ENCODE data around the gene MAPKAPK3.

MAPKAPK3 gene

GRCh38 chr3:50633230-50633790 lies 16.4 kb downstream of the MAPKAPK3 start:
- TF ChIP-seq SUZ12 (IDR thresholded peaks at IDR 0.05; ENCODE audit: extremely low read depth, insufficient read depth, insufficient read length), result no peak
- TF ChIP-seq ZNF274 (IDR thresholded peaks at IDR 0.05; ENCODE audit: low read depth, low read length), result no peak
- TF ChIP-seq YY1 (IDR thresholded peaks at IDR 0.05; ENCODE audit: insufficient read depth, insufficient read length), result no peak

DNA sequence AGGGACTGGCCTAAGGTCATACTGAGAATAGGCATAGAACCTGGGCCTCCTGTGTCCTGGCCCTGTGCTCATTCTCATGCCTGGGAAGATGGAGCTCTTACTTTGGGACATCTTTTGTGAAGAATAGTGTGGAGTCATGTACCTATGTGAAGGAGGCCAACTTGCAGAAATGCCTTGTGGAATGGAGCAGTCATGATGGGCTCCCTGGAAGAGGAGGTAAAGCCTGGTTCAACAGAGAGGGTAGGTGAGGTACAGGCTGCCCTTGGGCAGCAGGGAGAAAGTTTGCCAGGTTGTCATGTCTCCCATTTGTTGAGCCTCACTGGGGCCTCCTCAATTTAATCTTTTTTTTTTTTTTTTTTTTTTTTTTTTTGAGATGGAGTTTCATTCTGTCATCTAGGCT lies 18.1 kb downstream of the MAPKAPK3 start:
- no peak for DNase-seq (ENCODE audit: low read depth, low spot score)
- Histone ChIP-seq H3K4me1 (ENCODE audit: insufficient read depth, insufficient read length) (peaks cover 20% of the 10 kb centered on the region), H3K9me3 (ENCODE audit: insufficient read depth, low read length) (no peaks in the 10 kb centered on the region), H3K36me3 (ENCODE audit: insufficient read depth, insufficient read length, low read length) (peaks cover 9% of the 10 kb centered on the region), H3K27me3 (ENCODE audit: insufficient read depth, insufficient read length) (no peaks in the 10 kb centered on the region), H3K4me3 (ENCODE audit: insufficient read length, low read depth) (no peak overlapping the region), H3K9ac (ENCODE audit: insufficient read length, low read depth) (no peak overlapping the region)
- TF ChIP-seq SUZ12 (IDR thresholded peaks at IDR 0.05; ENCODE audit: extremely low read depth, insufficient read depth, insufficient read length) (no peak), ZNF274 (IDR thresholded peaks at IDR 0.05; ENCODE audit: low read depth, low read length) (no peak), YY1 (IDR thresholded peaks at IDR 0.05; ENCODE audit: insufficient read depth, insufficient read length) (no peak)

More at GRCh38 chr3:50633230-50633790, 16.4 kb downstream of the MAPKAPK3 start:
- no peak overlapping the region for H3K9ac ChIP-seq (ENCODE audit: insufficient read length, low read depth)
- peaks cover 11% of the 10 kb centered on the region for H3K36me3 ChIP-seq (ENCODE audit: insufficient read depth, insufficient read length, low read length)
- DNase-seq (ENCODE audit: low read depth, low spot score), result no peak
- H3K4me3 ChIP-seq (ENCODE audit: insufficient read length, low read depth), result no peak overlapping the region
- peaks cover 16% of the 10 kb centered on the region for H3K4me1 ChIP-seq (ENCODE audit: insufficient read depth, insufficient read length)
- H3K9me3 ChIP-seq (ENCODE audit: insufficient read depth, low read length), result no peaks in the 10 kb centered on the region
- H3K27me3 ChIP-seq (ENCODE audit: insufficient read depth, insufficient read length), result no peaks in the 10 kb centered on the region

GRCh38 chr3:50637011-50637410 lies 20.1 kb downstream of the MAPKAPK3 start:
- no peaks in the 10 kb centered on the region for H3K27me3 ChIP-seq (ENCODE audit: insufficient read depth, insufficient read length)
- peaks cover 21% of the 10 kb centered on the region for H3K36me3 ChIP-seq (ENCODE audit: insufficient read depth, insufficient read length, low read length)
- no peak for TF ChIP-seq YY1 (IDR thresholded peaks at IDR 0.05; ENCODE audit: insufficient read depth, insufficient read length)
- TF ChIP-seq ZNF274 (IDR thresholded peaks at IDR 0.05; ENCODE audit: low read depth, low read length), result no peak
- no peak for TF ChIP-seq SUZ12 (IDR thresholded peaks at IDR 0.05; ENCODE audit: extremely low read depth, insufficient read depth, insufficient read length)
- no peak for DNase-seq (ENCODE audit: low read depth, low spot score)
- H3K4me1 ChIP-seq (ENCODE audit: insufficient read depth, insufficient read length), result peaks cover 20% of the 10 kb centered on the region
- no peaks in the 10 kb centered on the region for H3K9me3 ChIP-seq (ENCODE audit: insufficient read depth, low read length)
- no peak overlapping the region for H3K9ac ChIP-seq (ENCODE audit: insufficient read length, low read depth)
- no peak overlapping the region for H3K4me3 ChIP-seq (ENCODE audit: insufficient read length, low read depth)

DNA sequence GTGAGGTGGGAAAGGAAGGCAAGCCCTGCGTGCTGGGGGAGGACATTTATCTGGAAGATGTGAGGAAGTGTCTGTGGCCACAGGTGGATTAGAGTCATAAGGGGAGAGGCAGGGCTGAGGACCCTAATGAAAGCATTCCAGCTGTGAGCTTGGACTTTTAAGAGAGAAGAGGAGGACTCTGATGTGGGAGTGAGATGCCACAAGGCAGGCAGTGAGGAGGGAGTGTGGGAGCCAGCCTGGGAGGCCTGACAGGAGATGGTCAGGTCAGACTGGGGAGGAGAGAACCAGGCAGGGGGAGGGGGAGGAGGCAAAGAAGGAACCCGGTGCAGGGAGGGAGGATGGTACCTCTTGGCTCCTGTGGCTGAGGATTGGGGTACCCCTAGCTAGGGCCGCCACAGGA lies 21.0 kb downstream of the MAPKAPK3 start:
- no peaks in the 10 kb centered on the region for H3K9me3 ChIP-seq (ENCODE audit: insufficient read depth, low read length)
- H3K4me1 ChIP-seq (ENCODE audit: insufficient read depth, insufficient read length), result peaks cover 20% of the 10 kb centered on the region
- no peak overlapping the region for H3K9ac ChIP-seq (ENCODE audit: insufficient read length, low read depth)
- H3K27me3 ChIP-seq (ENCODE audit: insufficient read depth, insufficient read length), result no peaks in the 10 kb centered on the region
- DNase-seq (ENCODE audit: low read depth, low spot score), result no peak
- peaks cover 24% of the 10 kb centered on the region for H3K36me3 ChIP-seq (ENCODE audit: insufficient read depth, insufficient read length, low read length)
- no peak overlapping the region for H3K4me3 ChIP-seq (ENCODE audit: insufficient read length, low read depth)
- no peak for TF ChIP-seq YY1 (IDR thresholded peaks at IDR 0.05; ENCODE audit: insufficient read depth, insufficient read length)

GRCh38 chr3:50639055-50639494 lies 22.1 kb downstream of the MAPKAPK3 start:
- Histone ChIP-seq H3K4me3 (ENCODE audit: insufficient read length, low read depth) (no peak overlapping the region), H3K4me1 (ENCODE audit: insufficient read depth, insufficient read length) (peaks cover 16% of the 10 kb centered on the region), H3K9ac (ENCODE audit: insufficient read length, low read depth) (no peak overlapping the region), H3K36me3 (ENCODE audit: insufficient read depth, insufficient read length, low read length) (peaks cover 29% of the 10 kb centered on the region), H3K9me3 (ENCODE audit: insufficient read depth, low read length) (no peaks in the 10 kb centered on the region), H3K27me3 (ENCODE audit: insufficient read depth, insufficient read length) (no peaks in the 10 kb centered on the region)
- no peak for DNase-seq (ENCODE audit: low read depth, low spot score)
- no peak for TF ChIP-seq YY1 (IDR thresholded peaks at IDR 0.05; ENCODE audit: insufficient read depth, insufficient read length)
- no peak for TF ChIP-seq ZNF274 (IDR thresholded peaks at IDR 0.05; ENCODE audit: low read depth, low read length)
- no peak for TF ChIP-seq SUZ12 (IDR thresholded peaks at IDR 0.05; ENCODE audit: extremely low read depth, insufficient read depth, insufficient read length)

DNA sequence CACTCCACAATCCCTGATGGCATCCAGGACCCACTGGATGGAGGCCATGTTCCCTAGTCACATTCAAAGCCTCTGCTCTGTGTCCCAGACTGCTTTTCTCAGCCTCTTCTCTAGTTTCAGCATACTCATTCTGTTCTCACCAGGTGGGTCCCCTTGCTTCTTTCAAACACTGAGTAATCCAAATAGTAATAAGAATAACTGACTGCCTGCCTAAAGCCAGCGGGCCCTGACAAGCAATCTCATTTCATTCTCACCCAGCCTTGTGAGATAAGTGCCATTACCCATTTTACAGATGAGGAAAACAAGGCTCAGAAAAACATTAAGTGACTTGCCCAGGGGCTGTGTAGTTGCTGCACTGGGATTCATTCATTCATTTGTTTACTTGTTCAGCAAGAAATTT lies 25.4 kb downstream of the MAPKAPK3 start:
- no peak overlapping the region for H3K4me3 ChIP-seq (ENCODE audit: insufficient read length, low read depth)
- H3K9ac ChIP-seq (ENCODE audit: insufficient read length, low read depth), result no peak overlapping the region
- no peaks in the 10 kb centered on the region for H3K27me3 ChIP-seq (ENCODE audit: insufficient read depth, insufficient read length)
- H3K9me3 ChIP-seq (ENCODE audit: insufficient read depth, low read length), result no peaks in the 10 kb centered on the region
- peaks cover 56% of the 10 kb centered on the region for H3K36me3 ChIP-seq (ENCODE audit: insufficient read depth, insufficient read length, low read length)
- peaks cover 10% of the 10 kb centered on the region for H3K4me1 ChIP-seq (ENCODE audit: insufficient read depth, insufficient read length)
- no peak for TF ChIP-seq SUZ12 (IDR thresholded peaks at IDR 0.05; ENCODE audit: extremely low read depth, insufficient read depth, insufficient read length)
- no peak for TF ChIP-seq ZNF274 (IDR thresholded peaks at IDR 0.05; ENCODE audit: low read depth, low read length)
- no peak for TF ChIP-seq YY1 (IDR thresholded peaks at IDR 0.05; ENCODE audit: insufficient read depth, insufficient read length)
- no peak for DNase-seq (ENCODE audit: low read depth, low spot score)

DNA sequence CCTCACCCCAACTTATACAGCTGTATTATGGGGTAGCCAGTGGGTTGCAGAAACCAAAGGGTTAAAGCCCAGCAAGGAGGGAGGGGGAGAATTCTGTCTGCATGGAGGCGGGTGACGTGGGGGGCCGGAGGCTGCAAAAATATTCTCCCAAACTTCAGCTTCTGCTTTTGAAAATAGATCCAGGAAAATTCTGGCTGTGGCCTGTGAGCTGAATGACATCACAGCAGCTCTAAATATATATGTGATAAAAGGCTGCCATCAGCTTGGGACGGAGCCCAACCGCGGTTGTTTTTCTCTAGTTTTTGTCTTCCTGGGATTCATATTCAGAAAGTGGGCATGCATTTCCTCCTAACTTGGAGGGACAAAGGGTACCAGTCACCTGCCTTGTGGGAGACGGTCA lies 27.6 kb downstream of the MAPKAPK3 start:
- Histone ChIP-seq H3K9me3 (ENCODE audit: insufficient read depth, low read length) (no peaks in the 10 kb centered on the region), H3K27me3 (ENCODE audit: insufficient read depth, insufficient read length) (no peaks in the 10 kb centered on the region), H3K9ac (ENCODE audit: insufficient read length, low read depth) (no peak overlapping the region), H3K4me3 (ENCODE audit: insufficient read length, low read depth) (no peak overlapping the region), H3K36me3 (ENCODE audit: insufficient read depth, insufficient read length, low read length) (peaks cover 63% of the 10 kb centered on the region), H3K4me1 (ENCODE audit: insufficient read depth, insufficient read length) (peaks cover 9% of the 10 kb centered on the region)
- no peak for DNase-seq (ENCODE audit: low read depth, low spot score)
- no peak for TF ChIP-seq YY1 (IDR thresholded peaks at IDR 0.05; ENCODE audit: insufficient read depth, insufficient read length)
- TF ChIP-seq ZNF274 (IDR thresholded peaks at IDR 0.05; ENCODE audit: low read depth, low read length), result no peak
- no peak for TF ChIP-seq SUZ12 (IDR thresholded peaks at IDR 0.05; ENCODE audit: extremely low read depth, insufficient read depth, insufficient read length)
